ENCODE measurements around the gene TRAPPC13.

Gene TRAPPC13

DNA sequence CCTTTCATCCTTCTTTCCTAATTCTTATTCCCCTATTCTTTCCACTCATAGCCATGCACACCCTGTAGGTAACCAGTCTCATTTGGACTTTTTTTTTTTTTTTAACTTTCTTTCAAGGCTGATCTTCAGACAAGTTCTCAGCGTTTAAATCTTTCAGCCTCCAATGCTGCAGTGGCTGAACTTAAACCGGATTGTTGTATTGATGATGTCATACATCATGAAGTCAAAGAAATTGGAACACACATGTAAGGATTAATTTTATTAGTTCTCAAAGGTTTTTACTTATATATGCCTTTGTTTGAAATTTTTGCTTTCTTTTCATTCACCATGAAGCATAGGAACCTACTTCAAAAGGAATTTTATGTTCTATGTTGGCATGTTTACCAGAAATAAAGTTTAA lies 22.1 kb downstream of the TRAPPC13 start:
- TF ChIP-seq, protein P1, sequence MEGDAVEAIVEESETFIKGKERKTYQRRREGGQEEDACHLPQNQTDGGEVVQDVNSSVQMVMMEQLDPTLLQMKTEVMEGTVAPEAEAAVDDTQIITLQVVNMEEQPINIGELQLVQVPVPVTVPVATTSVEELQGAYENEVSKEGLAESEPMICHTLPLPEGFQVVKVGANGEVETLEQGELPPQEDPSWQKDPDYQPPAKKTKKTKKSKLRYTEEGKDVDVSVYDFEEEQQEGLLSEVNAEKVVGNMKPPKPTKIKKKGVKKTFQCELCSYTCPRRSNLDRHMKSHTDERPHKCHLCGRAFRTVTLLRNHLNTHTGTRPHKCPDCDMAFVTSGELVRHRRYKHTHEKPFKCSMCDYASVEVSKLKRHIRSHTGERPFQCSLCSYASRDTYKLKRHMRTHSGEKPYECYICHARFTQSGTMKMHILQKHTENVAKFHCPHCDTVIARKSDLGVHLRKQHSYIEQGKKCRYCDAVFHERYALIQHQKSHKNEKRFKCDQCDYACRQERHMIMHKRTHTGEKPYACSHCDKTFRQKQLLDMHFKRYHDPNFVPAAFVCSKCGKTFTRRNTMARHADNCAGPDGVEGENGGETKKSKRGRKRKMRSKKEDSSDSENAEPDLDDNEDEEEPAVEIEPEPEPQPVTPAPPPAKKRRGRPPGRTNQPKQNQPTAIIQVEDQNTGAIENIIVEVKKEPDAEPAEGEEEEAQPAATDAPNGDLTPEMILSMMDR (IDR thresholded peaks at IDR 0.05; ENCODE audit: insufficient read depth, low read depth, low read length, missing control alignments) = no peak
- no peak for DNase-seq (ENCODE audit: low read depth)

DNA sequence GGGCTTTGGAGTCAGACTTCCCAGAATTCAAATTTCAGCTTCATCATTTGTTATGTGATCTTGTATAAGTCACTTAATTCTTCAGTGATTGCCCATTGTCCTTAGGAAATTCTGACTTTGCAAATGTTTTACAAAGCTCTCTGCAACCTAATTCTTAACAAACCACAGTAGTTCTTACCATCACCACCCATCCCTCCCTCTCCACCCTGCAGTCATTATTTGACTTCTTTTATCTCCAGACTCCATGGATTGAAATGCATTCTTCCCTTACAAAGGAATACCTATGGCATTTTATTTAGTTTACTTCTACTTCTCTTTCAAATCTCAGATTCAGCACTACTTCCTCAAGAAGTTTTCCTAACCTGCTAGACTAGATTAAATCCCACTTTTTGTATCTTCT lies 23.1 kb downstream of the TRAPPC13 start:
- DNase-seq (ENCODE audit: low read depth) = no peak
- H3K4me3 ChIP-seq (ENCODE audit: low read depth, low read length) = no peak overlapping the region
- TF ChIP-seq, protein P1 (IDR thresholded peaks at IDR 0.05; ENCODE audit: insufficient read depth, low read depth, low read length, missing control alignments) = no peak

More for the DNA sequence above, 22.1 kb downstream of the TRAPPC13 start:
- H3K4me3 ChIP-seq (ENCODE audit: low read depth, low read length) = no peak overlapping the region

DNA sequence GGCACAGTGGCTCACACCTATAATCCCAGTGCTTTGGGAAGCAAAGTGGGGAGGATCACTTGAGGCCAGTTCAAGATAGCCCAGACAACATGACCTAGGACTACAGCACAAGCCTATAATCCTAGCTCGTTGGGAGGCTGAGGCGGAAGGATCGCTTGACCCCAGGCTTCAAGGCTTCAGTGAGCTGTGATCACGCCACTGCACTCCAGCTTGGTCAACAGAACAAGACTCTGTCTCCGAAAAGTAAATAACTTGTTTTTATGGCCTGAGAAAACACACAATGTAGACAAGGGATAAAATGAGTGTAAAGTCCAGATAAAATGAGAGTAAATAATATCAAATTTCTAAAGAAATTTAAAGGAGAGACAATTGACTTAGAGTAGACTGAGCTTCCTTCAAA lies 26.3 kb downstream of the TRAPPC13 start:
- DNase-seq (ENCODE audit: low read depth) = no peak
- H3K4me3 ChIP-seq (ENCODE audit: low read depth, low read length) = no peak overlapping the region
- TF ChIP-seq, protein P1 (IDR thresholded peaks at IDR 0.05; ENCODE audit: insufficient read depth, low read depth, low read length, missing control alignments) = no peak

DNA sequence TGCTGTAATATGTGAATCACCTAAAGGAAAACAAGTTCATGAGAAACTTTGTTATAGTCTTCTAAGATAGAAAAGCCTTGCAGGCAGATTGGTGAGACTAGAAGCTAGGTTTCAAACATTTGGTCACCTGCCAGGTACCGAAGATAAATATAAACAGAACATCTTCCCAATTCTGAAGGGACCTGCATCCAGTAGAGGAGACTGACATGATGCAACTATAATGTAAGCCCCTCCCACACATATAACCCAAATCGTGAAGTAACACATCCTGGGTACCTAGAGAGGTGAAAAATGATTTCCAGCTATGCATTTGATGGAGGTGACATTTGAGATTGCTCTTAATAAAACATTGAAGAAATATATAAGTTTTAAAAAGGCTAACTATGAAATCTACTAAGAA lies 29.9 kb downstream of the TRAPPC13 start:
- DNase-seq (ENCODE audit: low read depth) = no peak
- H3K4me3 ChIP-seq (ENCODE audit: low read depth, low read length) = no peak overlapping the region
- TF ChIP-seq, protein P1 (IDR thresholded peaks at IDR 0.05; ENCODE audit: insufficient read depth, low read depth, low read length, missing control alignments) = no peak

DNA sequence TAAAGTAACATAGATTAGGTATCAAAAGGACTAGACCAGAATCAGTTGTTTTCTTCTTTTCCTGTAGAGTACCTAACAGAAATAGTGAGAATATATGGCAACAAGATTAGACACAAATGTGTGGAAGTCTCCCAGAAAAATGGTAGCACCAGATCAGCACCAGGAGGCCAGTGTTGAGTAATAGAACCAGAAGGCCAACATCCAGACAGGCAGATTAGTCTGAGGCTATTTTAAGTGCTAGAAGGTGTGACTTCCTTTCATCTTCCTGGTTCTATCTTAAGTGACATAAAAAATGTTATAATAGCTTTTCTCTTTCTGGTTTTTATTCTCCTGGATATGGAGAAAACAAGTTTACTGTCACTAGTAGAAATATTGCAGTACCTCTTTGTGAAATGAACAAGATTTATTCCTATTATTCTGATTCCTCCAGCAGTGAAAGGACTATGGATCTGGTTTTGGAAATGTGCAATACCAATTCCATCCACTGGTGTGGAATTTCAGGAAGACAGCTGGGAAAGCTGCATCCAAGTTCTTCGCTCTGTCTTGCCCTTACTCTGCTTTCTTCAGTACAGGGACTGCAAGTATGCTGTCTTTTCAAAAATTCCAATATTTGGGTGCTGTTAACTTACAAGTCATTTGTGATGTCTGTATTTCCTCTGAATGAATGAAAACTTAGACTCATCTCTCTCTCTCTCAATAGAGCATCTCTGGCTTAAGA lies 39.1 kb downstream of the TRAPPC13 start:
- no peak for DNase-seq (ENCODE audit: low read depth)
- H3K4me3 ChIP-seq (ENCODE audit: low read depth, low read length) = no peak overlapping the region
- TF ChIP-seq, protein P1 (IDR thresholded peaks at IDR 0.05; ENCODE audit: insufficient read depth, low read depth, low read length, missing control alignments) = no peak

DNA sequence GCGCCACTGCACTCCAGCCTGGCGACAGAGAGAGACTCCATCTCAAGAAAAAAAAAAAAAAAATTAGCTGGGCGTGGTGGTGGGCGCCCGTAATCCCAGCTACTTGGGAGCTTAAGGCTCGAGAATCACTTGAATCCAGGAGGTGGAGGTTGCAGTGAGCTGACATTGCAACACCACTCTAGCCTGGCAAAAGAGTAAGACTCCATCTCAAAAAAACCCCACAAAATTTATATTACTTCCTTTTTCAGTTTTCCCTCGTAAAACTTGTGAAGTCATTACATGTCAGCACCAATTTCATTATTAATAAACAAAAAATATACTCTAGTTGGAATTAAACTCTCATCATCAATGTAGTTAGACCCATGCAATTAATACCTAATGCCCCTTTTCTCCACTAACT lies 43.9 kb downstream of the TRAPPC13 start:
- DNase-seq (ENCODE audit: low read depth) = no peak

More for the DNA sequence above, 43.9 kb downstream of the TRAPPC13 start:
- TF ChIP-seq, protein P1 (IDR thresholded peaks at IDR 0.05; ENCODE audit: insufficient read depth, low read depth, low read length, missing control alignments) = no peak
- H3K4me3 ChIP-seq (ENCODE audit: low read depth, low read length) = no peak overlapping the region
